Upper lobe of right lung (tissue), 1 donor: ENCODE measurements around the gene CAPRIN2. TPM values are rescaled to one million over a fixed set of nuclear protein-coding genes. Genes with fewer than 3 reads are reported as not detected.

Source experiments
- ATAC-seq: fragments of 200-7000 bp; cut with Tn5 transposase; one replicate; pipeline ENCODE4 v1.9.1; 2020; ENCODE audit warnings: mild to moderate bottlenecking, moderate library complexity
- DNase-seq: peaks from one replicate; pipeline ENCODE4 v3.0.0-alpha.2; 2020
- H3K27ac ChIP-seq: fragments of 200-600 bp; one replicate; pipeline ENCODE4 v1.8.0; 2022
- H3K27me3 ChIP-seq: fragments of 200-600 bp; one replicate; pipeline ENCODE4 v1.8.0; 2022; ENCODE audit warnings: mild to moderate bottlenecking
- H3K36me3 ChIP-seq: fragments of 200-600 bp; one replicate; pipeline ENCODE4 v1.8.0; 2022
- H3K4me1 ChIP-seq: fragments of 200-600 bp; one replicate; pipeline ENCODE4 v1.8.0; 2022
- H3K4me3 ChIP-seq: fragments of 200-600 bp; one replicate; pipeline ENCODE4 v1.8.0; 2022; ENCODE audit warnings: mild to moderate bottlenecking
- H3K9me3 ChIP-seq: fragments of 200-600 bp; one replicate; pipeline ENCODE4 v1.8.0; 2022
- intact Hi-C: fragments of 100-400 bp; cut with DNase I; formaldehyde crosslinking; loops from one replicate; pipeline ENCODE4 v1.11.0; 2022
- total RNA-seq: library from RNA; stranded (reverse); fragmentation: NEBNext Ultra II Directional; extraction: Animal tissue kit (Norgen Biotek cat#: 25700); gene quantifications from one replicate; pipeline ENCODE4 v1.2.1, GENCODE V29; 2021
- TF ChIP-seq, protein P1 (sequence below): fragments of 200-600 bp; IDR thresholded peaks from one replicate; pipeline ENCODE4 v1.8.0; 2022; ENCODE audit warnings: antibody characterized with exemption
- donor health status: DM: no; HTN: yes; CAD: no; lungs with severe emphysema.

CAPRIN2 gene
- total RNA-seq, 1 donor from 2014 or later, result 17.2 TPM

- H3K4me3 ChIP-seq, result no peak overlapping the region
- peaks cover 4% of the 10 kb centered on the region for H3K36me3 ChIP-seq
- intact Hi-C loops, result no loop called here
- TF ChIP-seq, protein P1, sequence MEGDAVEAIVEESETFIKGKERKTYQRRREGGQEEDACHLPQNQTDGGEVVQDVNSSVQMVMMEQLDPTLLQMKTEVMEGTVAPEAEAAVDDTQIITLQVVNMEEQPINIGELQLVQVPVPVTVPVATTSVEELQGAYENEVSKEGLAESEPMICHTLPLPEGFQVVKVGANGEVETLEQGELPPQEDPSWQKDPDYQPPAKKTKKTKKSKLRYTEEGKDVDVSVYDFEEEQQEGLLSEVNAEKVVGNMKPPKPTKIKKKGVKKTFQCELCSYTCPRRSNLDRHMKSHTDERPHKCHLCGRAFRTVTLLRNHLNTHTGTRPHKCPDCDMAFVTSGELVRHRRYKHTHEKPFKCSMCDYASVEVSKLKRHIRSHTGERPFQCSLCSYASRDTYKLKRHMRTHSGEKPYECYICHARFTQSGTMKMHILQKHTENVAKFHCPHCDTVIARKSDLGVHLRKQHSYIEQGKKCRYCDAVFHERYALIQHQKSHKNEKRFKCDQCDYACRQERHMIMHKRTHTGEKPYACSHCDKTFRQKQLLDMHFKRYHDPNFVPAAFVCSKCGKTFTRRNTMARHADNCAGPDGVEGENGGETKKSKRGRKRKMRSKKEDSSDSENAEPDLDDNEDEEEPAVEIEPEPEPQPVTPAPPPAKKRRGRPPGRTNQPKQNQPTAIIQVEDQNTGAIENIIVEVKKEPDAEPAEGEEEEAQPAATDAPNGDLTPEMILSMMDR, result no peak
- H3K4me1 ChIP-seq, result no peaks in the 10 kb centered on the region
- DNase-seq (no peak), ATAC-seq (no peak)
- no peak overlapping the region for H3K27ac ChIP-seq
- H3K9me3 ChIP-seq, result no peaks in the 10 kb centered on the region
- no peaks in the 10 kb centered on the region for H3K27me3 ChIP-seq
These were observed 21.7 kb downstream of the CAPRIN2 start for GRCh38 chr12:30732954-30733637.

DNA sequence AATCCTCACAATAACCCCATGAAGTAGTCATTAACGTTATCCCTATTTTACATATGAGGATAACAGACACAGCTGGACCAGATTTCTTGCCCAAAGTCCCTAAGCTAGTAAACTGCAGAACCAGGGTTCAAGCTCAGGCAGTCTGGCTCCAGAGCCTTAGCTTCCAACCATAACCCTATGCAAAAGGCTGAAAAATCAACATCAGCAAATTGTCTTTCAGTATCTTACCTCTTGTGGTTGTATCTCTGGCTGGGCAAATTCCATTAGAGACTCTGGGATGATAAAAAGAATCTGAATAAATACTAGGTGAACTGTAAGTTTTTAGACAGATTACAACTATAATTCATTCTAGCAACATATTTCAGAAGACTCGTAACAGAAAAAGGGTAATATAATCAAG lies 24.7 kb downstream of the CAPRIN2 start:
- no peaks in the 10 kb centered on the region for H3K9me3 ChIP-seq
- intact Hi-C loops, result no loop called here
- TF ChIP-seq, protein P1, result no peak

GRCh38 chr12:30729547-30729946 lies 25.2 kb downstream of the CAPRIN2 start:
- H3K4me3 ChIP-seq, result no peak overlapping the region
- TF ChIP-seq, protein P1, result no peak
- H3K4me1 ChIP-seq, result no peaks in the 10 kb centered on the region
- DNase-seq (no peak), ATAC-seq (no peak)
- intact Hi-C loops, result no loop called here
- peaks cover 3% of the 10 kb centered on the region for H3K36me3 ChIP-seq
- no peak overlapping the region for H3K27ac ChIP-seq
- H3K27me3 ChIP-seq, result no peaks in the 10 kb centered on the region
- H3K9me3 ChIP-seq, result no peaks in the 10 kb centered on the region

More for the DNA sequence above, 24.7 kb downstream of the CAPRIN2 start:
- ATAC-seq (no peak), DNase-seq (no peak)
- Histone ChIP-seq H3K27me3 (no peaks in the 10 kb centered on the region), H3K4me1 (no peaks in the 10 kb centered on the region), H3K4me3 (no peak overlapping the region), H3K36me3 (peaks cover 3% of the 10 kb centered on the region), H3K27ac (no peak overlapping the region)

DNA sequence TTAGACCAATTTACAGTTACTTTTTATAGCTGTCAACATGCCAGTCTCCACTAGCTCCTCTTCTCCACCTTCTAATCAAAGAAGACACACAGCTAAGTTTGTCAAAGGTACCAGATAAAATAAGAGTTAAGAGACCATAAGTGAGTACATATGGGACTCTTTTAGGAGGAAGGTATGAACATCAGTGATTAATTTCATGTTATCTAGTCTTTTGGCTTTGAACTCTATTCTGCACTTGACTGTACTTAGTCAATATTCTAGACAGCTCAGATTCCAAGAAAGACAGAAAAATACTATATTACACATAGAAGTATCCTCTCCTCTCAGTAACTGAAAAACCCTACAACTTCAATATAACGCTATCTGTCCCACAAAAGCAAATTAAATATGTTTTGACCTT lies 28.1 kb downstream of the CAPRIN2 start:
- Histone ChIP-seq H3K4me3 (no peak overlapping the region), H3K27me3 (no peaks in the 10 kb centered on the region), H3K27ac (no peak overlapping the region), H3K36me3 (peaks cover 12% of the 10 kb centered on the region), H3K4me1 (no peaks in the 10 kb centered on the region), H3K9me3 (no peaks in the 10 kb centered on the region)
- no peak for ATAC-seq
- TF ChIP-seq, protein P1, result no peak
- intact Hi-C loops, result no loop called here
- DNase-seq, result no peak

- ATAC-seq, result no peak
- intact Hi-C loops, result no loop called here
These were observed 29.0 kb downstream of the CAPRIN2 start for GRCh38 chr12:30725739-30726138.

More at GRCh38 chr12:30725739-30726138, 29.0 kb downstream of the CAPRIN2 start:
- H3K4me3 ChIP-seq, result no peak overlapping the region
- H3K27me3 ChIP-seq, result no peaks in the 10 kb centered on the region
- DNase-seq, result no peak
- H3K27ac ChIP-seq, result no peak overlapping the region
- H3K36me3 ChIP-seq, result peaks cover 12% of the 10 kb centered on the region
- no peaks in the 10 kb centered on the region for H3K4me1 ChIP-seq
- TF ChIP-seq, protein P1, result no peak
- H3K9me3 ChIP-seq, result no peaks in the 10 kb centered on the region
